HG03432 (cell line): Measurements from ENCODE around the gene SLC1A5.
"Not testable (repeated sequence)": the region's sequence is repeated elsewhere in the genome, so short reads cannot be mapped to it uniquely, and the experiment has no call there.

Experiments used
- ATAC-seq: cut with Tn5 transposase; IDR thresholded peaks from one replicate; pipeline ENCODE4 v1.9.1; 2021; ENCODE audit warnings: mild to moderate bottlenecking, moderate library complexity; ENCODE audit not compliant: unreplicated experiment

The SLC1A5 gene

GRCh38 chr19:46788262-46788967 is at the start of gene SLC1A5:
SLC1A5 (minus strand) TSS chr19:46788594; CDS start chr19:46787965, 629 bp downstream.
- peak; percentile 67 for ATAC-seq

GRCh38 chr19:46838160-46838559 is 49.8 kb upstream of the SLC1A5 start:
- ATAC-seq, result no peak

GRCh38 chr19:46834984-46835383 is 46.6 kb upstream of the SLC1A5 start:
- no peak for ATAC-seq

DNA sequence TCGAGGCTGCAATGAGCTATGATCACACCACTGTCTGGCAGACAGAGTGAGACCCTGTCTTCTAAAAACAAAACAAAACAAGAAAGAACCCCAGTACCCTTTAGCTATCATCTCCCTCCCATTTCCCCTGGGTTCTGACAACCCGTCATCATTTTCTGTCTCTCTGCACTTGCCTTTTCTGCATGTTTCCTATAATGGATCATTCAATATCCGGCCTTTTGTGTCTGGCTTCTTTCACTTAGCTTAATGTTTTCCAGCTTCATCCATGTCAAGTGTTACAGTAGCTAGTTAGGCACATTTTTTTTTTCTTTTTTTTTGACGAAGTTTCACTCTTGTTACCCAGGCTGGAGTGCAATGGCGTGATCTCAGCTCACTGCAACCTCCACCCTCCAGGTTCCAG is 45.7 kb upstream of the SLC1A5 start:
- no peak for ATAC-seq

GRCh38 chr19:46830864-46831263 is 42.5 kb upstream of the SLC1A5 start:
- no peak for ATAC-seq

GRCh38 chr19:46828484-46828883 is 40.1 kb upstream of the SLC1A5 start:
- no peak for ATAC-seq

DNA sequence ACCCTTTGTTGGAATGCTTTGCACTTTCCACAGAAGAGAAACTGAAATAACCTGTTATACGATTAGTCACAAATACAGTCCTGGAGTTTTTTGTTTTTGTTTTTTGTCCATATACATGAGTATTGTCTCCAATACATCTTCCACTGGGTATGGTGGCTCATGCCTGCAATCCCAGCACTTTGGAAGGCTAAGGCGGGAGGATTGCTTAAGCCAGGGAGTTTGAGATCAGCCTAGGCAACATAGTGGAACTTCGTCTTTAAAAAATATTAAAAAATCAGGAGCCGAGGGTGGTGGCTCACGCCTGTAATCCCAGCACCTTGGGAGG is 37.3 kb upstream of the SLC1A5 start:
- ATAC-seq, result no peak

DNA sequence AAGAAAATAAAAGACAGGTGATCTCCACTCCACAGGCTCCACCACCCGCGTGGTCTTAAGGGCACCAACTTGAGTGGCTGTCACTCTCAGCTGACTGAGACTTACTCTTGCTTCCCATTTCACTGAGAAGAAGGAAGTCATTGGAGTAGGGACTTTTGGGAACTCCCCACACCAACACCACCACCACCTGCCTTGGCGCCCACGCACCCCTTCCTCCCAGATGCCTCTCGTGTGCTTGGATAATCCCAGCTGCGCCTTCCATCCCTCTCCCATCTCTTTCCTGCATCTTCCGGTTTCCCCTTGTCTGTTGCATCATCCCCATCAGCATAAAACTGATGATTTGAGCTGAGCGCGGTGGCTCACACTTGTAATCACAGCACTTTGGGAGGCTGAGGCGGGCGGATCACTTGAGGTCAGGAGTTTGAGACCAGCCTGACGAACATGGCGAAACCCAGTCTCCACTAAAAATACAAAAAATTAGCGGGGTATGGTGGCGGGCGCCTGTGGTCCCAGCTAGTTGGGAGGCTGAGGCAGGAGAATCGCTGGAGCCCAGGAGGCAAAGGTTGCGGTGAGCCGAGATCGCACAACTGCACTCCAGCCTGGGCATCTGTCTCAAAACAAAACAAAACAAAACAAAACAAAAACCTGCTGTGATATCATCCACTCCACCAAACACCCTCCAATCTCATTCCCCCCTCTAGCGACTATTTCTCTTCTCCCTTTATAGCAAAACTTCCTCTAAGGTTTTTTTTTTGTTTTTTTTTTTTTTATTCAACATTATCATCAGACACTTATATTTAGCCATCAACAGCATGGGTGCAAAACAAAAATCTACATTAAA is 36.7 kb upstream of the SLC1A5 start:
- no peak for ATAC-seq

DNA sequence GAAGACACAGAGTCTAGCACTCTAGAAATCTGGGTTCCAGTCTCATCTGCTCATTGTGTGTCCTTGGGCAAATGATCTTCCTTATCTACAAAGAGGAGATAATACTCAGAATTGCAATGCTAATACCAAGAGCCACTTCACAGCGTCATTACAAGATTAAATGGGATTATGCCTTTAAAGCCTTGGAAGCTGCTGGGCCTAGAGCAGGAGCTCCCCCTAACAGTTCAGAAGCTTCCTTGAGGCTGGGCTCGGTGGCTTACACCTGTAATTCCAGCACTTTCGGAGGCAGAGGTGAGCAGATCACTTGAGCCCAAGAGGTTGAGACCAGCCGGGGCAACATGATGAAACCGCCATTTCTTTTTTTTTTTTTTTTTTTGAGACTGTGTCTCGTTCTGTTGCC is 34.7 kb upstream of the SLC1A5 start:
- no peak for ATAC-seq

DNA sequence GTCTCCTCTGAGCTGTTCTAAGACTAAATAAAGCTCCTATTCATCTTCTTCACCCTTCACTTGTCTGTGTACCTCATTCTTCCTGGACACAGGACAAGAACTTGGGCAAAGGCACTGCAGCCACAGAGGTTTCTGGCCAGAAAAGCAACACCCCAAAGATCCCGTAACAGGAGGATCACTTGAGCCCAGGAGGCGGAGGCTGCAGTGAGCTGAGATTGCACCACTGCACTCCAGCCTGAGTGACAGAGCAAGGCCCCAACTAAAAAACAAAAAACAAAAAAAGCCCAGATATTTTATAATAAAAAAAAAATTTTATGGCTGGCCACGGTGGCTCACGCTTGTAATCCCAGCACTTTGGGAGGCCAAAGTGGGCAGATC is 34.0 kb upstream of the SLC1A5 start:
- not testable (repeated sequence) for ATAC-seq

DNA sequence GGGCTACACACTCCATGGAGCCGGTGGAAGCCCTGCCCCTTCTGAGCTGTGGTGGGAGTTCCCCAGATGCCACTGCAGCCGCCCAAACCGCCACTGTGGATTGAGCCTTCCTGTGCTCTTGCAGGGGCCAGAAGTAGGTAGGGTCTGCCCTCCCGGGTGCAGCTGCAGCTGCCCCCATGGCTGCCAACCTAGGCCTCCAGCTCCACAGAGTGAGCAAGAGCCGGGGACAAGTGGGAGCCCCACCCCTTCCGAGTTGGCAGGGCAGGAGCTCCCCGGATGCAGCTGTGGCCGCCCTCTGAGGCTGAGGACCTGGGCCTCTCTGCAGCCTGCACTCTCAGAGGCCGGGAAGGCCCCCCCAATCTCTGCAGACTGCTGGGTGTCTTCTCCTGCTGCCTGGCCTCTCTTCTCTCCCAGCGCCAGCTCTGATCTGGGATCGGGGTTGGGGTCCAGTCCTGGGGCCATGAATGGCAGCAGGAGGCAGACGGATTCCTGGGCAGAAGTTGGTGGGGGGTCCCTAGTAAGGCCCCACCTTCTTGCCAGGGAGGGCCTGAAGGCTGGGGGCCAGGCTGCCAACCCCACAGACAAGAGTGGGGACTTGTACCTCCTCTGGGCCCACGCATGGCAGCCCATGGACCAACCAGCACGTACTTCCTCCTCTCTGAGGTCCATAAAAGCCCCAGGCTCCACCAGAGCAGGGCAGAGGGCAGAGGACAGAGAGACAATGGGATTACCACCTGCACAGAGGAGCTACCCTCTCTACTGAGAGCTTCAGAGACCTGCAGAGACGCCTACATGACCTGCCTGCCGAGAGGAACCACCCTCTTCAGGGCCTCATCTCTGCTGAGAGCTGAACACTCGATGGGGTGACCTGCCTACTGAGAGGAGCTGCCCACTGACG is 33.4 kb upstream of the SLC1A5 start:
- peak; percentile 52 for ATAC-seq

DNA sequence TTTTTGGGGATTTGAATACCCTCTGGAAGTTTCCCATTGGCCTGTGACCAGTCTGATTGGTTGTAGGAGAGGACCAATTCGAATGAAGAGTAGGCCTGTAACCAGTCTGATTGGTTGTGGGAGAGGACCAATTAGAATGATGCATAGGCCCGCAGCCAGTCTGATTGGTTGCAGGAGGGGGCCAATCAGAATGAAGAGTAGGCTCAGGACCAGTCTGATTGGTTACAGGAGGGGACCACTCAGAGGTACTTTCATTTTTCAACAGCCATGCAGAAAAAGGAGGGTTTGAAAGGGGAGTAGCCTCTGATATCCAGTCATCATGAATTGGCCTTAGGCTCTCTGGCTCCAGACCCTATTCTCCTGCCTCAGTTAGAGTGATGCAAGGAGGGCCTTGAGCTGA is 30.4 kb upstream of the SLC1A5 start:
- ATAC-seq, result no peak

GRCh38 chr19:46815833-46816627 is 27.6 kb upstream of the SLC1A5 start:
- ATAC-seq, result no peak

GRCh38 chr19:46813839-46814358 is 25.5 kb upstream of the SLC1A5 start:
- ATAC-seq, result no peak

DNA sequence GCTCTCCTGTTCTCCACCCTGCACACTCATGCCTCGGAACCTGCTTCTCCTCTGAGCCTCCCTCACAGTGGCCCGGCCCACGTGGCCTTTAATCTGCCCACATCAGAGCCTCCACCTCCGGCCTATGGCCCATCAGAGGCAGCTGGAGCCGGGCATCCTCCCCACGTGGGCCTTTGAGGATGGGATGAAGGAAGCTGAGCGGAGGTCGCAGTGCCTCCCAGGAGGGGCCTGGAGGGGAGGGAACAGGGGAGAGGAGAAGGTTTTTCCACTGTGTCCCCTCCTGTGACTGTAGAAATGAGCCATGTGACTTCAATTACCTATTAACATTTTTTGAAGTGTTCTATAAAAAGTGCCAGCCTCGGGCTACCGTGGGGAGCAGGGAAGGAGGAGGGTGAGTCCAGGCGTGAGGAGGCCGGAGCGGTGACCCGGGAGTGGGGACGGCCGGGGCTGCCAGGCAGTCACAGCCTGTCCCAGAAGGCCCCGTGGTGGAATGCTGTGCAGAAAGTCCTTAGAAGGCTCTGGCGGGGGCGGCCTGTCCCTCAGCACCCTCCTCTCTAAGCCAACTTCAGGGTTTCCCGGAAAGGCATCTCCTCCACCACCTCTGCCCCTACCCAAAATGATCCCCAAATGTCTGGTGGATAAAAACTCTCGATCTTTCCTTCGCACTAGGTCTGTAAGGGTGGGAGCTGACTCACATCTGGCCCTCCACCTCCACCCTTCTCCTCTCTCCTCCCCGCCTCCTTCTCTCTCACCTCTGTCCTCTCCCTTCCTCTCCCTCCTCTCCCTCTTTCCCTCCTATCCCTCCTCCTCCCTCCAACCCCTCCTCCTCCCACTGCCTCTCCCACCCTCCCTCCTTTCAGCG is 24.8 kb upstream of the SLC1A5 start:
- ATAC-seq, result no peak

DNA sequence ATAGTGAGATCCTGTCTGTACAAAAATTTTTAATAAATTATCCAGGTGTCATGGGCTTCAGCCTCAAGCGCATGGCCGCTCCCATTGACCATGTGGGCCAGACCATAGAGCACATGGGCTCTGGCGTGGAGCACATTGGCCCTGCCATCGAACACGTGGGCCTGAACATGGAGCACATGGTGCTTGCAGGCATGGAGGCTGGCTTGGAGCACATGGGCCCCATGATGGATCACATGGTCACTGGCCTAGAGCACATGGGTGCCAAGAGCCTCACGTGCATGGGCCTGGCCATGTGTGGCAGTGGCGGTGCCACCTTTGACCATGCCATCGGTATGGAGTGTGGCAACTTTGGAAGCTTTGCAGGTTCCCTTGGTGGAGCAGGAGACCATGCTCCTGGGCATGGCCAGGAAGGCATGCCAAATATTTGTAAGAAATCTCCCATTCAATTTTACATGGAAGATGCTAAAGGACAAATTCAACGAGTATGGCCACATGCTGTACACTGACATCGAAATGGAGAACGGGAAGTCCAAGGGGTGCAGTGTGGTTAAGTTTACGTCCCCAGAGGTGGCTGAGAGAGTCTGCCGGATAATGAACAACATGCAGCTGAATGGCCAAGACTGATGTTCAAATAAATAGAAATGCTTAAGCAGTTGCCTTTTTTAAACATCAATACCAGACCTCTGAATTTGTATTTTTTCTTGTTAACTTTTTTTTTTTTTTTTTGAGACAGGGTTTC is 21.3 kb upstream of the SLC1A5 start:
- no peak for ATAC-seq

- ATAC-seq, result no peak
Observed at GRCh38 chr19:46806656-46807055, 18.3 kb upstream of the SLC1A5 start.

- ATAC-seq, result not testable (repeated sequence)
Observed at GRCh38 chr19:46804432-46804831, 16.0 kb upstream of the SLC1A5 start.

- no peak for ATAC-seq
Observed at GRCh38 chr19:46803555-46803954, 15.2 kb upstream of the SLC1A5 start.
